B cell (primary cell): ENCODE data around the gene NXNL2.

Experiments
- CTCF ChIP-seq: fragments of 200-600 bp; IDR thresholded peaks from one replicate; pipeline ENCODE4 v1.8.0; 2022; ENCODE audit warnings: antibody characterized with exemption, mild to moderate bottlenecking
- EZH2 ChIP-seq: IDR thresholded peaks from 2 replicates; pipeline ENCODE4 v1.6.1; 2012; ENCODE audit warnings: borderline replicate concordance, low read depth, mild to moderate bottlenecking, moderate library complexity, low read length; ENCODE audit not compliant: insufficient read depth, poor library complexity, severe bottlenecking

- TF ChIP-seq CTCF (no peak), EZH2 (no peak)
Measured at GRCh38 chr9:88536951-88537760, 2.2 kb downstream of the NXNL2 start.
